K562 (cell line): ENCODE measurements around the gene SYCN.

Experiments used
- FIP1L1 ChIP-seq: fragments of 200-400 bp; formaldehyde crosslinking; IDR thresholded peaks from 2 replicates; pipeline ENCODE4 v1.6.1; 2018; ENCODE audit warnings: mild to moderate bottlenecking, low read depth, low read length; ENCODE audit not compliant: poor library complexity, severe bottlenecking
- MCM2 ChIP-seq: fragments of 450-650 bp; IDR thresholded peaks from 2 replicates; pipeline ENCODE4 v1.6.1; 2017; ENCODE audit warnings: low read depth, mild to moderate bottlenecking
- POLR2A ChIP-seq: fragments of 450-650 bp; conservative IDR thresholded peaks from 2 replicates; pipeline ENCODE4 v1.6.1; 2016

GRCh38 chr19:39174558-39175544 lies 29.2 kb downstream of the SYCN start:
- TF ChIP-seq MCM2 (no peak), FIP1L1 (no peak), POLR2A (no peak)
